ENCODE data around the gene DNM1L.
A peak's percentile ranks its signal among the peaks of the same experiment; 100 is the strongest.
"Not testable (repeated sequence)": the region's sequence is repeated elsewhere in the genome, so short reads cannot be mapped to it uniquely, and the experiment has no call there.

DNM1L gene

GRCh38 chr12:32693036-32693435, 13.9 kb downstream of the DNM1L start:
- H3K4me3 ChIP-seq (ENCODE audit: low read length): no peak overlapping the region
- no peak for TF ChIP-seq CTCF (IDR thresholded peaks at IDR 0.05; ENCODE audit: insufficient read depth, low read depth, low read length, missing control alignments)
- no peak for DNase-seq (ENCODE audit: low read depth)

GRCh38 chr12:32695787-32696186, 16.7 kb downstream of the DNM1L start:
- no peak for DNase-seq (ENCODE audit: low read depth)
- H3K4me3 ChIP-seq (ENCODE audit: low read length): no peak overlapping the region
- TF ChIP-seq CTCF (IDR thresholded peaks at IDR 0.05; ENCODE audit: insufficient read depth, low read depth, low read length, missing control alignments): no peak

- H3K4me3 ChIP-seq (ENCODE audit: low read length): no peak overlapping the region
- no peak for TF ChIP-seq CTCF (IDR thresholded peaks at IDR 0.05; ENCODE audit: insufficient read depth, low read depth, low read length, missing control alignments)
- no peak for DNase-seq (ENCODE audit: low read depth)
Measured at GRCh38 chr12:32697445-32697844, 18.3 kb downstream of the DNM1L start.

GRCh38 chr12:32698285-32698684, 19.2 kb downstream of the DNM1L start:
- TF ChIP-seq CTCF (IDR thresholded peaks at IDR 0.05; ENCODE audit: insufficient read depth, low read depth, low read length, missing control alignments): no peak
- no peak overlapping the region for H3K4me3 ChIP-seq (ENCODE audit: low read length)
- no peak for DNase-seq (ENCODE audit: low read depth)

GRCh38 chr12:32699437-32699836, 20.3 kb downstream of the DNM1L start:
- not testable (repeated sequence) for DNase-seq (ENCODE audit: low read depth); H3K4me3 ChIP-seq (ENCODE audit: low read length)

- TF ChIP-seq CTCF (IDR thresholded peaks at IDR 0.05; ENCODE audit: insufficient read depth, low read depth, low read length, missing control alignments): no peak
- peak; percentile 11 for DNase-seq (ENCODE audit: low read depth)
- no peak overlapping the region for H3K4me3 ChIP-seq (ENCODE audit: low read length)
Measured at GRCh38 chr12:32702473-32702872, 23.4 kb downstream of the DNM1L start.

- no peak for TF ChIP-seq CTCF (IDR thresholded peaks at IDR 0.05; ENCODE audit: insufficient read depth, low read depth, low read length, missing control alignments)
- no peak for DNase-seq (ENCODE audit: low read depth)
- no peak overlapping the region for H3K4me3 ChIP-seq (ENCODE audit: low read length)
Measured at GRCh38 chr12:32702946-32703345, 23.8 kb downstream of the DNM1L start.

- no peak overlapping the region for H3K4me3 ChIP-seq (ENCODE audit: low read length)
- no peak for TF ChIP-seq CTCF (IDR thresholded peaks at IDR 0.05; ENCODE audit: insufficient read depth, low read depth, low read length, missing control alignments)
- no peak for DNase-seq (ENCODE audit: low read depth)
Measured at GRCh38 chr12:32705783-32706182, 26.7 kb downstream of the DNM1L start.

Measured in epithelial cell of esophagus (primary cell).